PC-3 (cell line): ENCODE data around the gene RUFY3. TPM values are rescaled to one million over a fixed set of nuclear protein-coding genes. Genes with fewer than 3 reads are reported as not detected.

ENCODE experiments used
- ATAC-seq: fragments of 200-7000 bp; cut with Tn5 transposase; 2 replicates; pipeline ENCODE4 v1.9.1; 2020; ENCODE audit warnings: mild to moderate bottlenecking, moderate library complexity
- BruUV-seq: library from RNA; stranded (reverse); fragments of 400-500 nt; replicated peaks from 2 replicates; lab custom pipeline; 2021; lab: Mats Ljungman, UMichigan
- CTCF ChIA-PET: fragments of 300-600 bp; sonication (Branson Sonifier 250); formaldehyde crosslinking; loops from one replicate; lab custom pipeline; 2022; ENCODE audit warnings: antibody characterized with exemption; lab: Charles Lee
- POLR2A ChIA-PET: fragments of 300-600 bp; sonication (Branson Sonifier 250); formaldehyde crosslinking; loops from one replicate; lab custom pipeline; 2022; ENCODE audit warnings: antibody characterized with exemption; ENCODE audit not compliant: unreplicated experiment; lab: Charles Lee
- DNase-seq: peaks from one replicate; pipeline ENCODE4 v3.0.0-alpha.2; 2015
- H2AFZ ChIP-seq: fragments of 300-600 bp; sonication (generic); 2 replicates; pipeline ENCODE4 v1.6.0; 2016; ENCODE audit warnings: antibody characterized with exemption, low read length
- H3F3A ChIP-seq: fragments of 300-600 bp; sonication (generic); one replicate; pipeline ENCODE4 v1.6.0; 2017; ENCODE audit warnings: antibody characterized with exemption, low read length, control low read depth, mild to moderate bottlenecking; ENCODE audit not compliant: unreplicated experiment
- H3K27ac ChIP-seq: fragments of 300-600 bp; sonication (generic); 2 replicates; pipeline ENCODE4 v1.5.1; 2016; ENCODE audit warnings: mild to moderate bottlenecking, low read length
- H3K27me3 ChIP-seq: fragments of 300-600 bp; sonication (generic); 2 replicates; pipeline ENCODE4 v1.6.1; 2016; ENCODE audit warnings: low read length, mixed read lengths
- H3K36me3 ChIP-seq: fragments of 300-600 bp; sonication (generic); 2 replicates; pipeline ENCODE4 v1.6.1; 2016; ENCODE audit warnings: low read depth, mixed run types, low read length, mixed read lengths
- H3K4me1 ChIP-seq: fragments of 300-600 bp; sonication (generic); 2 replicates; pipeline ENCODE4 v1.5.1; 2016; ENCODE audit warnings: low read length; ENCODE audit not compliant: insufficient read depth
- H3K4me2 ChIP-seq: fragments of 300-600 bp; sonication (generic); 2 replicates; pipeline ENCODE4 v1.6.0; 2016; ENCODE audit warnings: low read length
- H3K4me3 ChIP-seq: fragments of 300-600 bp; sonication (generic); 2 replicates; pipeline ENCODE4 v1.5.1; 2016; ENCODE audit warnings: mild to moderate bottlenecking, low read length, mixed read lengths
- H3K79me2 ChIP-seq: fragments of 300-600 bp; sonication (generic); 2 replicates; pipeline ENCODE4 v1.6.1; 2017; ENCODE audit warnings: low read length, mixed read lengths
- H3K9ac ChIP-seq: fragments of 300-600 bp; sonication (generic); 2 replicates; pipeline ENCODE4 v1.6.0; 2016; ENCODE audit warnings: mild to moderate bottlenecking, low read length
- H3K9me2 ChIP-seq: fragments of 300-600 bp; sonication (generic); replicated peaks from 2 replicates; pipeline ENCODE4 v1.6.1; 2016; ENCODE audit warnings: mixed run types, low read length, mixed read lengths
- H3K9me3 ChIP-seq: fragments of 300-600 bp; sonication (generic); 2 replicates; pipeline ENCODE4 v1.6.1; 2016; ENCODE audit warnings: low read length, mixed read lengths
- H4K20me1 ChIP-seq: fragments of 300-600 bp; sonication (generic); 2 replicates; pipeline ENCODE4 v1.6.1; 2016; ENCODE audit warnings: low read length, mixed read lengths
- EZH2 ChIP-seq: fragments of 300-600 bp; sonication (generic); IDR thresholded peaks from one replicate; pipeline ENCODE4 v1.6.1; 2017; ENCODE audit warnings: antibody characterized with exemption, mild to moderate bottlenecking, low read length; ENCODE audit not compliant: unreplicated experiment
- EZH2phosphoT487 ChIP-seq: fragments of 300-600 bp; sonication (generic); IDR thresholded peaks from 2 replicates; pipeline ENCODE4 v1.6.1; 2018; ENCODE audit warnings: mild to moderate bottlenecking, antibody characterized with exemption, low read length, borderline replicate concordance
- intact Hi-C: fragments of 100-400 bp; cut with micrococcal nuclease; formaldehyde crosslinking; loops from 2 replicates; pipeline ENCODE4 v1.9.0; 2023
- total RNA-seq: library from RNA; depleted of rRNA; stranded (reverse); fragments of >200 nt; gene quantifications from 2 replicates; pipeline ENCODE4 v1.2.3, GENCODE V29; 2014
- TF ChIP-seq, protein P1 (sequence below): fragments of 300-600 bp; sonication (generic); conservative IDR thresholded peaks from 2 replicates; pipeline ENCODE4 v1.5.1; 2017; ENCODE audit warnings: antibody characterized with exemption, low read depth, mild to moderate bottlenecking, low read length

RUFY3 gene
- total RNA-seq, 1 experiment from 2014 or later: 25.6 TPM

DNA sequence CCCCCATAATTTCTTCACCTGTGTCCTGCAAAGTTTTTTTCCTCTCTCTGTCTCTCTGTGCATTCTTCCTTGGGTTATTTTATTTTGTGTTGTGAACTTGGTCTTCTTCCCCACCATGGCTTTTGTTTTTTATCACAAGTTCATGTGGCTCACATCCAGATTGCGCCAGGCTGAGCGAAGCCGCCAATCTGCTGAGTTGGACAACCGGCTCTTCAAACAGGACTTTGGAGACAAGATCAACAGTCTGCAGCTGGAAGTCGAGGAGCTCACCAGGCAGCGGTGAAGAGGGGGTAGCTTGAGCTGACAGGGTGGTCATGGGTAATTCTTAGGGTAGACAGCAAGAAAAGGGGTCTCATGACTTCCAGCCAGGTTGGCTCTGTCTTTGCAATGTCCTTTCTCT is 71.9 kb downstream of the RUFY3 start:
- H3K27me3 ChIP-seq: no peaks in the 10 kb centered on the region
- H3K9ac ChIP-seq: no peak overlapping the region
- DNase-seq (no peak), ATAC-seq (no peak)
- no peak overlapping the region for H2AFZ ChIP-seq
- ChIA-PET CTCF (no interaction called here), POLR2A (no interaction called here)
- H3K27ac ChIP-seq: no peak overlapping the region
- no peaks in the 10 kb centered on the region for H3K9me2 ChIP-seq
- no peaks in the 10 kb centered on the region for H3K9me3 ChIP-seq
- H3K4me2 ChIP-seq: no peak overlapping the region
- H3K4me1 ChIP-seq: peaks cover 10% of the 10 kb centered on the region; the same call in 1 of the 2 replicates
- intact Hi-C loops: no loop called here
- peaks cover 14% of the 10 kb centered on the region; the same call in 1 of the 2 replicates for H3K36me3 ChIP-seq
- BruUV-seq: no TSS peak
- H3F3A ChIP-seq: no peaks in the 10 kb centered on the region
- no peak overlapping the region for H3K4me3 ChIP-seq
- H4K20me1 ChIP-seq: no peaks in the 10 kb centered on the region
- TF ChIP-seq EZH2 (no peak), EZH2phosphoT487 (no peak)
- TF ChIP-seq, protein P1, sequence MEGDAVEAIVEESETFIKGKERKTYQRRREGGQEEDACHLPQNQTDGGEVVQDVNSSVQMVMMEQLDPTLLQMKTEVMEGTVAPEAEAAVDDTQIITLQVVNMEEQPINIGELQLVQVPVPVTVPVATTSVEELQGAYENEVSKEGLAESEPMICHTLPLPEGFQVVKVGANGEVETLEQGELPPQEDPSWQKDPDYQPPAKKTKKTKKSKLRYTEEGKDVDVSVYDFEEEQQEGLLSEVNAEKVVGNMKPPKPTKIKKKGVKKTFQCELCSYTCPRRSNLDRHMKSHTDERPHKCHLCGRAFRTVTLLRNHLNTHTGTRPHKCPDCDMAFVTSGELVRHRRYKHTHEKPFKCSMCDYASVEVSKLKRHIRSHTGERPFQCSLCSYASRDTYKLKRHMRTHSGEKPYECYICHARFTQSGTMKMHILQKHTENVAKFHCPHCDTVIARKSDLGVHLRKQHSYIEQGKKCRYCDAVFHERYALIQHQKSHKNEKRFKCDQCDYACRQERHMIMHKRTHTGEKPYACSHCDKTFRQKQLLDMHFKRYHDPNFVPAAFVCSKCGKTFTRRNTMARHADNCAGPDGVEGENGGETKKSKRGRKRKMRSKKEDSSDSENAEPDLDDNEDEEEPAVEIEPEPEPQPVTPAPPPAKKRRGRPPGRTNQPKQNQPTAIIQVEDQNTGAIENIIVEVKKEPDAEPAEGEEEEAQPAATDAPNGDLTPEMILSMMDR: no peak
- H3K79me2 ChIP-seq: no peaks in the 10 kb centered on the region

DNA sequence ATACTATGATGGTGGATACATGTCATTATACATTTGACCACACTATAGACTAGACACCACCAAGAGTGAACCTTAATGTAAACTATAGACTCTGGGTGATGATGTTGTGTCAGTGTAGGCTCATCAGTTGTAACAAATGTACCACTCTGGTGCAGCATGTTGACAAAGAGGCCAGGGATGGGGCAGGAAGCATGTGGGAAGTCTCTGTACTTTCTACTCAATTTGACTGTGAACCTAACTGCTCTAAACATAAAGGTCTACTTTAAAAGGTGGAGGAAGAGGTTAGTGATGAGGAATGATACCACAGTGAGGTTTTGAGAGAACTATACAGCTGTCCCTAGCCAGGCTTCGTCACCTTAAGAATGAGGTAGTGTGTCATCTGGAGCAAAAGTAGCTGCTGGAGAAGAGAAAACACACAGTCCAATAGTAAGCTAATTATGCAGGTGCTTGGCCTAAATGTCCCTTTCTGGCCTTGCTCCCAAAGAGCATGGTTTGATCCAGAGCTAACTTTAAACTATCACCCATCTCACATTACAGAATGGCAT is 79.6 kb downstream of the RUFY3 start:
- no peaks in the 10 kb centered on the region for H4K20me1 ChIP-seq
- TF ChIP-seq EZH2 (no peak), EZH2phosphoT487 (no peak)
- TF ChIP-seq, protein P1: no peak
- H3K79me2 ChIP-seq: no peaks in the 10 kb centered on the region
- H3K4me1 ChIP-seq: peaks cover 13% of the 10 kb centered on the region
- ATAC-seq (no peak), DNase-seq (no peak)
- ChIA-PET CTCF (interaction anchor here (0.5 kb wide), 1 partner anchor 208 kb away, joined by 4 read pairs; no protein-coding TSS in a partner anchor), POLR2A (no interaction called here)
- H3K27me3 ChIP-seq: no peaks in the 10 kb centered on the region
- no TSS peak for BruUV-seq
- no peaks in the 10 kb centered on the region for H3F3A ChIP-seq
- H3K9me2 ChIP-seq: no peaks in the 10 kb centered on the region
- H3K36me3 ChIP-seq: peaks cover 2% of the 10 kb centered on the region; the same call in 1 of the 2 replicates
- H3K4me3 ChIP-seq: no peak overlapping the region
- H3K9me3 ChIP-seq: no peaks in the 10 kb centered on the region
- no peak overlapping the region for H2AFZ ChIP-seq
- intact Hi-C loops: loop anchor here (10.0 kb wide), 1 partner anchor 67 kb away; no protein-coding TSS in a partner anchor
- no peak overlapping the region for H3K4me2 ChIP-seq
- H3K9ac ChIP-seq: no peak overlapping the region
- H3K27ac ChIP-seq: no peak overlapping the region
